Immature natural killer cell (primary cell): Measurements from ENCODE around the gene ATE1. TPM values are rescaled to one million over a fixed set of nuclear protein-coding genes. Genes with fewer than 3 reads are reported as not detected.
"Not testable (repeated sequence)": the region's sequence is repeated elsewhere in the genome, so short reads cannot be mapped to it uniquely, and the experiment has no call there.

Experiments
- DNase-seq, 3 donors: peaks; one replicate each; pipeline ENCODE4 v3.0.0; 2022; ENCODE audit warnings: mixed read lengths in 1 of 3
- H3K27ac Mint-ChIP-seq, 6 donors: one replicate each; pipeline ENCODE4 v1.8.0; 2020; ENCODE audit warnings: mixed read lengths in 6 of 6, mild to moderate bottlenecking in 5 of 6, inconsistent platforms in 4 of 6, moderate library complexity in 3 of 6
- H3K27me3 Mint-ChIP-seq, 3 donors: one replicate each; pipeline ENCODE4 v1.8.0; 2020 to 2021; ENCODE audit warnings: low read depth in 3 of 3, mild to moderate bottlenecking in 3 of 3, mixed read lengths in 3 of 3, moderate library complexity in 3 of 3, inconsistent platforms in 1 of 3
- H3K36me3 Mint-ChIP-seq, 3 donors: one replicate each; pipeline ENCODE4 v1.8.0; 2020; ENCODE audit warnings: mixed read lengths in 3 of 3, inconsistent platforms in 2 of 3, mild to moderate bottlenecking in 2 of 3
- H3K4me1 Mint-ChIP-seq, 2 donors: one replicate each; pipeline ENCODE4 v1.8.0; 2020; ENCODE audit warnings: inconsistent platforms in 2 of 2, mild to moderate bottlenecking in 2 of 2, mixed read lengths in 2 of 2, moderate library complexity in 1 of 2
- H3K4me3 Mint-ChIP-seq, 5 donors: one replicate each; pipeline ENCODE4 v1.8.0; 2020; ENCODE audit warnings: mild to moderate bottlenecking in 5 of 5, mixed read lengths in 5 of 5, inconsistent platforms in 3 of 5, moderate library complexity in 3 of 5
- H3K9me3 Mint-ChIP-seq, 6 donors: one replicate each; pipeline ENCODE4 v1.8.0; 2020; ENCODE audit warnings: mild to moderate bottlenecking in 6 of 6, mixed read lengths in 6 of 6, inconsistent platforms in 4 of 6, moderate library complexity in 3 of 6
- polyA plus RNA-seq, 3 donors: library from polyadenylated mRNA; unstranded; fragments of 300-500 nt; fragmentation: Illumina TruSeq; gene quantifications; one replicate each; pipeline ENCODE4 v1.2.3, GENCODE V29; 2021

The ATE1 gene
- polyA plus RNA-seq, 3 donors from 2014 or later = 16.9 to 34.5 (median 32.9) TPM

DNA sequence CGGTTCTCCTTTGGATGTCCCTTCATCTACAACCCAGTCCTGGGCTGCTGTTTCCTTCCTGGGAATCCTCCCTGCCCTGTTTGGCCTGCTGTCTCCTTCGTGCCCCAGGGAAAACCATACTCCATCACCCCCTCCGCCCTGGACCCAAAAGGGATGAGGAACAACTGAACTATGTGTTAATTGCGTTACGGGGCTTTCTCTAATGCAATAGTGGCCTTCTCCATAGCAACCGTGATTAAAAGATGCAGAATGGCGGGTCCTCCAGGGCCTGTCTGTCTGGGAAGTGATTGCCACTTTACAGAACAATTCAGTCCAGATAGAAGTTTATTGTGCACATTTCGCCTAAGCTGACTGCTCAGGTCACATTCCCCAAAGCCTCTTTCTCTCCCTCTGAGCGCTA lies 217.6 kb downstream of the ATE1 start:
- no peak for DNase-seq
- H3K27ac Mint-ChIP-seq = no peak overlapping the region
- H3K27me3 Mint-ChIP-seq = peaks cover 3 to 4% (median 4%) of the 10 kb centered on the region in 3 donors
- no peaks in the 10 kb centered on the region for H3K36me3 Mint-ChIP-seq
- no peak overlapping the region for H3K4me3 Mint-ChIP-seq
- H3K4me1 Mint-ChIP-seq = no peaks in the 10 kb centered on the region
- H3K9me3 Mint-ChIP-seq = peaks cover 0 to 5% (median 0%) of the 10 kb centered on the region in 6 donors

DNA sequence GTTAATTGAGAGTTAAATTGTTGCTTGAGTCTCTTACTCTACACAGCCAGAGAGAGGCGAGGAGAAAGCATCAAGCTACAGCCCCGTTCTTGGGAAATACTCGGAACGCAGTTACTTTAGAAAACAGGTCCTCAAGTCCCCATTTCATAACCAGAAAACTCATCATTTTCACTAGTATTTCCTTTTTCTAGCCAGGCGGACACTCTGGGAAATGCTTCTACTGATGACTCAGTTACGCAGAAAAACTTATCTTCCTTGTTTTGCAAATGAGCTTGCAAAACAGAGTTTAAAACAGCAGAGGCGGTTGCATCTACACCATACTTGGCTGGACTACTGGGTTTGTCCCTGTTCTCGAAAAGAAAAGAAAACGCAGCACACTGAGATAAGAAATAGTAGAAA lies 218.2 kb downstream of the ATE1 start:
- no peak overlapping the region for H3K27ac Mint-ChIP-seq
- H3K4me3 Mint-ChIP-seq = no peak overlapping the region
- H3K36me3 Mint-ChIP-seq = no peaks in the 10 kb centered on the region
- no peak for DNase-seq
- H3K27me3 Mint-ChIP-seq = peaks cover 2 to 4% (median 3%) of the 10 kb centered on the region in 3 donors
- H3K4me1 Mint-ChIP-seq = no peaks in the 10 kb centered on the region
- H3K9me3 Mint-ChIP-seq = peaks cover 0 to 5% (median 0%) of the 10 kb centered on the region in 6 donors

DNA sequence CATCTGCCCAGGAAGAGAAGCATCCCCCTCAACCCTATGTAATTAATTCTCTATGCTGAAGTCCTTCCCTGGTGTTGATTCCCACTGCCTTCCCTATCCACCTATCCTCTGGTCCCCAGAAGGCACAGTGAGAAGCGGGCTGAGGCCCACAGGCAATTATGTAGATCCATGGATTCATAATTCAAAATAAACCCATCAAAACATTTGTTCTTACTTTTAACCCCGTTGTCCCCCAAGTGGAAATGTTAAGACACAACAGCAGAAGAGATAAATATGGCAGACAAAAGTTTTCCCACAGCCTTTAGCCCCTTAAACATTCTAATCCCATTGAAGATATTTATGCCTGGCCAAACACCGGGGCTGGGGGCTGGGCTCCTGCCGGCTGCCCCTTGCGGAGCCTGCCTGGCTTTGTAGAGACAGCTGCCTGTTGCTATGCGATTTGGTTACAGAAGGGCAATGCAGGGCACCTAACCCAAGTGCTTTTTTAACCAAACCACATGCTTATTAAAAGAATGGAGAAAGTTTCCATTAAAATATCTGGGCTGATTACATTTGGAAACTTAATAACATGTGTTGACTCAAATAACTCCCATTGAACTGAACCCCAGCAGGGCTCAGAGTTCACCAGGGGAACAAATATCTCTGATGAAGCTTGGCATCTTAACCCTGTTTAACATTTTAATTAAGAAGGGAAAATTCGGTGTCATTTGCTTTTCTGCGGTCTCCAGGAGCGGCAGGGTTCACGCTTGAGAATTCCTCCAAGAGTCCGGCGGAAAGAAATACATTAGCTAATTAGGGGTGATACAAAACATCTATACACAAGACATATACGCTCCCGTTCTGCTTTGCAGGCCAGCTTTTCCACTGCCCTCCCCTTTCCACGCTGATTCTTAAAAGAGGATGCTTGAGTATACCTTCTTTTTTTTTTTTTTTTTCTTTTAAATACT lies 218.8 kb downstream of the ATE1 start:
- Mint-ChIP-seq H3K4me3 (no peak overlapping the region), H3K4me1 (no peaks in the 10 kb centered on the region), H3K27me3 (peaks cover 0 to 2% (median 2%) of the 10 kb centered on the region in 3 donors), H3K9me3 (peaks cover 0 to 3% (median 0%) of the 10 kb centered on the region in 6 donors), H3K36me3 (no peaks in the 10 kb centered on the region), H3K27ac (no peak overlapping the region)
- DNase-seq = no peak

DNA sequence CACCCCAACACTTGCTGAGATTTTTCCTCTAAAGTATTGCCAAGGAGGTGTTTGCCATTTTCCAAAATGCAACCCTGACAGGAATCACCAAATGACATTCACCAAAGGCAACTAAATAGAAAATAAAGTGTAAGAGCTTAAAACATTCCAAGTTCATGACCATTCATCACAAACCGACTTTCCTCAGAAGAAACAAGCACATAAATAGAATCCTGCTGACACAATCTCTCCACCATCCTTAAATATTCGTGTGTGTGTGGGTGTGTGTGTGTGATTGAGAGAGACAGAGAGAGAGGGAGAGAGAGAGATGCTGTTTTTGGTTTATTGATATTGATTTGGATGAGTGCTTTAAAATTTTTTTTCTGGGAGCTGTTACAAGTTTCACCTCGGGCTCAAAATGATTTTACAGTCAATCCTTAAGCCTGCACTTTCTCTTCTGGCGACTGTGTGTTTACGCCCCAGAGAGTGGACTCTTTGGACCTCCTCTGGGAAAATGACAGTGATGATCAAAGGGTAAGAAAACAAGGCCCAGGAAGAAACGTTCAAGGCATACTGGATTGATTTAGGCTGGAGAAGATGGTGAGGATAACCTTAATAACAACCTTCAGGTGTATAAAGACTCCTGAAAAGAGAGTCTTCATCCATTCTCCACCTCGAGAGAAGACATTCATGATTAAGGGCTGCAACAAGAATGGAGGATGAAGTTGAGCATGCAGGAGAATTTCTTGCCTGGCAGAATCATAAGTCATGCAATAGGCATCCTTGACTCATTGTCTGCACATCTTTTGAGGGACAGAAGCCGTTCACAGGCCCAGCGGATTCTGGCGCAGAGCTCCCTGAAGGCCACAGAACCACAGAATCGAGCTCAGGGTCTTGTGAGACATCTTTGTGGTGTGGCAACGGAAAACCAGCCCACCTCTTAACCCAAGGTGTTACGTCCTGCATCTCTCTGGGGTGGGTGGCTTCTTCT lies 225.2 kb downstream of the ATE1 start:
- Mint-ChIP-seq H3K27me3 (peaks cover 0 to 3% (median 3%) of the 10 kb centered on the region in 3 donors), H3K36me3 (no peaks in the 10 kb centered on the region), H3K9me3 (no peaks in the 10 kb centered on the region), H3K27ac (no peak overlapping the region), H3K4me3 (no peak overlapping the region), H3K4me1 (no peaks in the 10 kb centered on the region)
- DNase-seq = no peak

DNA sequence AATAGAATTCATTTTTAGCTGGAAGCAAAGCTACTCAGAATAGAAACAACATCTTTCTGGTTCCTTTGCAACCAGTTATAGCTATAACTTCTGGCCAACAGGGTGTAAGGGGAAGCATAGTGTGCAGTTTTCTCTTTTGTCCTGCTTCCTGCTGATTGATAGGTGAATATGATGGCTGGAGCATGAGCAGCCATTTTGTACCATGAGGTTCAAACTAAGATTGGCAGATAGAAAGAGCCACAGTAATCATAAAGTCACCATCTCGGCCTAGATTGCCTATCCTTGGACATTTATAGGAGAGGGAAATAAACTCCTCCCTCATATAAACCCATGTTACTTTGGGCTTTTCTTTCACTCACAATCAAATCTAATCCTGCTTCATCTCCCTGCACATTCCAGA lies 227.4 kb downstream of the ATE1 start:
- no peak overlapping the region for H3K27ac Mint-ChIP-seq
- H3K27me3 Mint-ChIP-seq = peaks cover 0 to 3% (median 3%) of the 10 kb centered on the region in 3 donors
- DNase-seq = no peak
- H3K9me3 Mint-ChIP-seq = no peaks in the 10 kb centered on the region
- no peak overlapping the region for H3K4me3 Mint-ChIP-seq
- H3K4me1 Mint-ChIP-seq = no peaks in the 10 kb centered on the region
- no peaks in the 10 kb centered on the region for H3K36me3 Mint-ChIP-seq

DNA sequence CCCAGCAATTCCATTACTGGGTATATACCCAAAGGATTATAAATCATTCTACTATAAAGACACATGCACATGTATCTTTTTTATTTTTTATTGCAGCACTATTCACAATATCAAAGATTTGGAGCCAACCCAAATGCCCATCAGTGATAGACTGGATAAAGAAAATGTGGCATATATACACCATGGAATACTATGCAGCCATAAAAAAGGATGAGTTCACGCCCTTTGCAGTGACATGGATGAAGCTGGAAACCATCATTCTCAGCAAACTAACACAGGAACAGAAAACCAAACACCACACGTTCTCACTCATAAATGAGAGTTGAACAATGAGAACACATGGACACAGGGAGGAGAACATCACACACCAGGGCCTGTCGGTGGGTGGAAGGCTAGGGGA lies 228.1 kb downstream of the ATE1 start:
- H3K4me3 Mint-ChIP-seq, H3K27ac Mint-ChIP-seq, H3K9me3 Mint-ChIP-seq, H3K4me1 Mint-ChIP-seq, H3K27me3 Mint-ChIP-seq, H3K36me3 Mint-ChIP-seq, DNase-seq: not testable (repeated sequence)

DNA sequence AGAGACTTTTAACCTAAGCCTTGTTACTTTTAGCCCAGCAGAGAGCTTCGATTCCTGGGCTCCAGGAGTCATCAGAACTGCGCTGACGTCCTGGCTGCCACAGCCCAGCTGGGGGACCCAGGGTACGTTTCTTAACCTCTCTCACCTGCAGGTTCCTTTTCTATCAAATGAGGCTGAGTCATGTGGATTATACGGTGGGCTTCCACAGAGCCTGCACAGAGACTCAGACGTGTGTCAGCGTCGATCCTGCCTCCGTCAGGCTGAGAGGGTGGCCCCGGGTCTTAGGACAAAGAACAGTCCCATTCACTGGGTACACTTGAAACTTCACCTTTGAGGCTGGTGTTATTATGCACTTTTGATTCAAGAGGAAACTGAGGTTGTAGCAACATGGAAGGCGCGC lies 228.9 kb downstream of the ATE1 start:
- peaks cover 0 to 7% (median 3%) of the 10 kb centered on the region in 3 donors for H3K27me3 Mint-ChIP-seq
- H3K4me1 Mint-ChIP-seq = no peaks in the 10 kb centered on the region
- no peak overlapping the region for H3K4me3 Mint-ChIP-seq
- no peaks in the 10 kb centered on the region for H3K36me3 Mint-ChIP-seq
- H3K27ac Mint-ChIP-seq = no peak overlapping the region
- DNase-seq = no peak
- H3K9me3 Mint-ChIP-seq = peaks cover 0 to 2% (median 0%) of the 10 kb centered on the region in 6 donors

DNA sequence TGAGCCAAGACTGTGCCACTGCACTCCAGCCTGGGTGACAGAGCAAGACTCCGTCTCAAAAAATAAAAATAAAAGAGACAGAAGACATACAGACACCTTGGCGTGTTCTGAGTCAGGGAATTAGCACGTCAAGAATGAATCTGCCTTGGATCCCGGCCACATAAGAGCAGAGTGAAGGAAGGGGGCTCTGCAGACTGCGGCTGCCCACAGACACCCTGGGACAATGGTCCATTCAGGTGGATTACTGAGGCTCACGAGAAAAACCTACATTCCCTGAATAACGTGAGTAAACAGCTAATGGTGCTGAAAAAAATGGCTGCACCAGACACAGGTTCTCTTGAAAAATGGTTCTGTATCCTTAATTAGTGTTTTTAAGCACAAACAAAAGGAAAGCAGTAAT lies 229.5 kb downstream of the ATE1 start:
- H3K27me3 Mint-ChIP-seq = peaks cover 0 to 9% (median 3%) of the 10 kb centered on the region in 3 donors
- H3K36me3 Mint-ChIP-seq = no peaks in the 10 kb centered on the region
- no peaks in the 10 kb centered on the region for H3K4me1 Mint-ChIP-seq
- no peak for DNase-seq
- H3K27ac Mint-ChIP-seq = no peak overlapping the region
- H3K4me3 Mint-ChIP-seq = no peak overlapping the region
- peaks cover 0 to 2% (median 0%) of the 10 kb centered on the region in 6 donors for H3K9me3 Mint-ChIP-seq

DNA sequence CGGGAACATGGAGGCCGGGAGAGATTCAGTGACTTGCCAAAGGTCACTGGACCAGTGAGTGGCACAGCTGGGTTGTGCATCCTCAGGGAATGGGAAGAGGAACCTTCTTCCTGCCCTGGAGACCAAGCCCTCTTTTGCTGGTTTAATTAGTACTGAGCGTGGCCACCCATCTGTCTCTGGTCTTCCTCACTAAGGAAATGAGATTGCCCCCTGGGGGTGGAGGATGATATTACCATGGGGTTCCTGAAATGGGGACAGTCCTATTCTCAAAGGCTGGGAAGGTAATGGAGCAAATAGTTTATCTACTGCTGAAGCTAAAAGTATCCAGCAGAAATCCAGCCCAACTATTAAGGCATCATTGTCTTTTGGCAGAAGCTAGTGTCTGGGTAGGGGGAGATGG lies 231.0 kb downstream of the ATE1 start:
- peaks cover 0 to 12% (median 3%) of the 10 kb centered on the region in 3 donors for H3K27me3 Mint-ChIP-seq
- H3K9me3 Mint-ChIP-seq = peaks cover 0 to 2% (median 0%) of the 10 kb centered on the region in 6 donors
- no peaks in the 10 kb centered on the region for H3K4me1 Mint-ChIP-seq
- H3K27ac Mint-ChIP-seq = no peak overlapping the region
- H3K36me3 Mint-ChIP-seq = no peaks in the 10 kb centered on the region
- no peak for DNase-seq
- H3K4me3 Mint-ChIP-seq = no peak overlapping the region

DNA sequence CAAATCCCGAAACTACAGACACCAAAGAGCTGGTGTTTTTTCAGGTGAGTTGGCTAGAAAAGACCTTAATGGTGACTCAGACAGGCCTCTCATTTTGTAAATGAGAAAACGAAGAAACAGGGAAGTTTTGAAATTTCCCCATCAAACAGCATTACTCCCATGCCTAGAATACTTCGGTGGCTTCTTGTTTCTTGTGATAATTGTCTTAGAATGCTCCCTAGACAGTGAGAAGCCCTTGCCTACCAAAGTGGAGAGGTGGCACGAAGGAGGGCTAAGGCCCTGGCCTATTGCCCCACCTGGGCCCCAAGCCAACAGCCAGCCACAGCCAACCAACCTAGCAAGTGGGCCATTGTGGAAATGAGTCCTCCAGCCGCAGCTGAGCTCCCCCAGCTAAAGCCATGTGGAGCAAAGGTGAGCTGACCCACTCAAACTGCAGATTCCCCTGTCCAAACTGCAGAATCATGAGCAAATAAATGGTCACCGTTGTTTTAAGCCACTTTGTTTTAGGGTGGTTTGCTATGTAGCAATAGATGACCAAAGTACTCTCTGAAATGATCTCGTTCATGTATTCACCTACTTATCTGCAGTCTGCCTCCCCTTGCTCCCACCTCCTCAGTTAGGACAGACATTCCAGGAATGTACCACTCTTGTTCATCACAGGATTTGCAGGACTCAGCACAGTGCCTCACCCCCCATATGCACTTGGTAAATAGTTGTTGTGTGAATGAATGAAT lies 231.9 kb downstream of the ATE1 start:
- Mint-ChIP-seq H3K27ac (no peak overlapping the region), H3K9me3 (peaks cover 0 to 2% (median 0%) of the 10 kb centered on the region in 6 donors), H3K4me3 (no peak overlapping the region), H3K36me3 (no peaks in the 10 kb centered on the region), H3K27me3 (peaks cover 0 to 10% (median 3%) of the 10 kb centered on the region in 3 donors), H3K4me1 (no peaks in the 10 kb centered on the region)
- DNase-seq = no peak

DNA sequence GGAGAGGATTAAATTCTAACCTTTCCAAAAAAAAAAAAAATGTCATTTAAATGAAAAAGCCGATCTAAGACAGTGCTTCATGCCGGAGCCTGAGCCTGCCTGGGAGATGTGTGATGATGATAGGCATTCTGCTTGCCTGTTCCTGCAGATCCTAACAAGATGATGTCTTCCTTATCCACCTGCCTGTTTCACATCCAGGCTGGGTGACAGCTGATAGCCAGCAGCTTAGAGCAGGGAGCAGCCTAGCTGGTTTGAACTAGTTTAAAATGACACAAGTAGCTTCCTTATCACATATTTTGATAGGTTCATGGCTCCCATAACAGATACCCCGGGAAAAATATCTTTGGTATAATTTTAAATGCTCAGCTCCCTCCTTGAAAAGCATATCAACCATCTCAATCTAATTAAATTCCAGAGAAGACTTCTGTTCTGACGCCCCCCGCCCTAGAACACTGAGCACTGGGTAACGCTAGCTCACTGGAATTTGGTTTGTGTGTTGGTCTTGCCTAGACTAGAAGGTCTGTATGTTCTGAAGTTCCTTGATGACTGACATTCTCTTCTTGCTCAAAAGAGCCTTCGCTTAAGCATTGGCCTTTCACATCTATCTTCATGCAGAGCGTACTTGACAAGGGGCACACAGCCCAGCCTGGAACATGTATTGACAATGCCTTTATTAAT lies 232.7 kb downstream of the ATE1 start:
- H3K4me3 Mint-ChIP-seq = no peak overlapping the region

DNA sequence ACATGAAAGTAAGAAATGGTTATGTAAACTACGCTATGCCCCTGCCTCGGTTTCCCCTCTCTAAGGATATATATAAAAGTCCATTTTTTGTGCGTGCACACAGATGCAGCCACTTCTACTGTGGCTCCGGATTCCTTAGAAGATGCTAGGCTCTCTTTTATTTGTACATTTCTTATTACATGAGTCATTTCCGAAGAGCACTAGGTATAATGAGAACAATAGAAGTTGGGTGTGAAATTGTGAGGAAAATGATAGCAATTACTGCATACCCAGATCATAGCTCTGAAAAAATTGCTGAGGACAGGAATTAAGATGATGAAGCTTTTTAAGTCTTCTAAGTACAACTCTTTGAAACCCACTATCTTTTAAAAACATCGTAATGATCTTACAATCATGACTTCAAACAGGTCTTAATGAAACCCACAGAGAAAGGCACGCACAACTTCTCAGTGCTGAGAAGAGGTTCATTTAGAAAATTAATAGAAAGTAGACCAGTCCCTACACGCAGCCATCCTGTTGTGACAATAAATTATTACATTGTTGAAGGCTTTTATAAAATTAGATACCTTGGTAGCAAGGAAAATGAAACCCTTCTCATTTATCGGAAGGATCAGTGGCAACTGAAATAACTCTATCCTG lies 233.4 kb downstream of the ATE1 start:
- H3K4me1 Mint-ChIP-seq = no peaks in the 10 kb centered on the region
- H3K27me3 Mint-ChIP-seq = peaks cover 0 to 10% (median 3%) of the 10 kb centered on the region in 3 donors

More for the DNA sequence above, 232.7 kb downstream of the ATE1 start:
- H3K4me1 Mint-ChIP-seq = no peaks in the 10 kb centered on the region
- H3K36me3 Mint-ChIP-seq = no peaks in the 10 kb centered on the region
- DNase-seq = no peak
- peaks cover 0 to 10% (median 3%) of the 10 kb centered on the region in 3 donors for H3K27me3 Mint-ChIP-seq
- no peak overlapping the region for H3K27ac Mint-ChIP-seq
- peaks cover 0 to 2% (median 0%) of the 10 kb centered on the region in 6 donors for H3K9me3 Mint-ChIP-seq

More for the DNA sequence above, 233.4 kb downstream of the ATE1 start:
- Mint-ChIP-seq H3K36me3 (no peaks in the 10 kb centered on the region), H3K27ac (no peak overlapping the region), H3K4me3 (no peak overlapping the region), H3K9me3 (peaks cover 0 to 2% (median 0%) of the 10 kb centered on the region in 6 donors)
- no peak for DNase-seq
